WTC11 (cell line): ENCODE measurements around the gene CXCL14. TPM values are rescaled to one million over a fixed set of nuclear protein-coding genes. Genes with fewer than 3 reads are reported as not detected.

Source experiments
- ATAC-seq: fragments of 200-7000 bp; cut with Tn5 transposase; 2 replicates; pipeline ENCODE4 v1.10.0; 2021; ENCODE audit warnings: mild to moderate bottlenecking, moderate library complexity
- CTCF ChIA-PET: fragments of 300-600 bp; sonication (Branson Sonifier 250); formaldehyde crosslinking; loops from one replicate; lab custom pipeline; 2021; ENCODE audit warnings: antibody characterized with exemption; lab: Charles Lee
- POLR2A ChIA-PET: fragments of 350-600 bp; sonication (Branson Sonifier 250); formaldehyde crosslinking; loops from one replicate; lab custom pipeline; 2021; ENCODE audit warnings: antibody characterized with exemption; lab: Charles Lee
- DNase-seq: peaks from one replicate; pipeline ENCODE4 v3.0.0; 2021; ENCODE audit warnings: low spot score
- H3K27ac Mint-ChIP-seq: 2 replicates; pipeline ENCODE4 v1.8.0; 2021; ENCODE audit warnings: mixed read lengths
- H3K27me3 Mint-ChIP-seq: 2 replicates; pipeline ENCODE4 v1.8.0; 2021; ENCODE audit warnings: low read depth, mild to moderate bottlenecking, moderate library complexity, mixed read lengths
- H3K36me3 Mint-ChIP-seq: 2 replicates; pipeline ENCODE4 v1.8.0; 2021; ENCODE audit warnings: mixed read lengths
- H3K4me1 Mint-ChIP-seq: 2 replicates; pipeline ENCODE4 v1.8.0; 2022; ENCODE audit warnings: mixed read lengths
- H3K4me3 Mint-ChIP-seq: 2 replicates; pipeline ENCODE4 v1.8.0; 2021; ENCODE audit warnings: mild to moderate bottlenecking, moderate library complexity, mixed read lengths
- H3K9me3 Mint-ChIP-seq: 2 replicates; pipeline ENCODE4 v1.8.0; 2021; ENCODE audit warnings: mixed read lengths
- ATF1 ChIP-seq: sonication (generic); formaldehyde crosslinking; IDR thresholded peaks from 2 replicates; pipeline ENCODE4 v1.8.1; 2023; ENCODE audit warnings: mild to moderate bottlenecking, moderate library complexity, missing genetic modification reagents
- ELF4 ChIP-seq: sonication (generic); formaldehyde crosslinking; IDR thresholded peaks from 2 replicates; pipeline ENCODE4 v1.8.1; 2022; ENCODE audit warnings: low read depth, mild to moderate bottlenecking, moderate library complexity, missing genetic modification reagents
- EMX1 ChIP-seq: fragments of 250-450 bp; sonication (Bioruptor Pico); IDR thresholded peaks from 2 replicates; pipeline ENCODE4 v1.8.0; 2021; ENCODE audit warnings: mild to moderate bottlenecking
- ESRRA ChIP-seq: sonication (generic); formaldehyde crosslinking; IDR thresholded peaks from 2 replicates; pipeline ENCODE4 v1.8.1; 2022; ENCODE audit warnings: mild to moderate bottlenecking, missing genetic modification reagents, borderline replicate concordance
- FOXP4 ChIP-seq: sonication (generic); formaldehyde crosslinking; IDR thresholded peaks from 2 replicates; pipeline ENCODE4 v1.8.0; 2022; ENCODE audit warnings: mild to moderate bottlenecking, missing genetic modification reagents
- GABPB1 ChIP-seq: sonication (generic); formaldehyde crosslinking; IDR thresholded peaks from 2 replicates; pipeline ENCODE4 v1.8.1; 2023; ENCODE audit warnings: mild to moderate bottlenecking, missing genetic modification reagents
- GRHL2 ChIP-seq: fragments of 250-450 bp; sonication (Bioruptor Pico); IDR thresholded peaks from 2 replicates; pipeline ENCODE4 v1.8.0; 2022; ENCODE audit warnings: mild to moderate bottlenecking, moderate library complexity; ENCODE audit not compliant: insufficient replicate concordance, severe bottlenecking
- MLX ChIP-seq: sonication (generic); formaldehyde crosslinking; IDR thresholded peaks from 2 replicates; pipeline ENCODE4 v1.8.1; 2023; ENCODE audit warnings: mild to moderate bottlenecking, missing genetic modification reagents, moderate library complexity
- NR2C2 ChIP-seq: sonication (generic); formaldehyde crosslinking; IDR thresholded peaks from 2 replicates; pipeline ENCODE4 v1.8.0; 2022; ENCODE audit warnings: mild to moderate bottlenecking, missing genetic modification reagents
- NR3C1 ChIP-seq: sonication (generic); formaldehyde crosslinking; conservative IDR thresholded peaks from 2 replicates; pipeline ENCODE4 v1.8.1; 2023; ENCODE audit warnings: low read depth, mild to moderate bottlenecking, missing genetic modification reagents
- SOX15 ChIP-seq: fragments of 250-450 bp; sonication (Bioruptor Pico); IDR thresholded peaks from 2 replicates; pipeline ENCODE4 v1.9.0; 2021; ENCODE audit warnings: mild to moderate bottlenecking
- TCF7 ChIP-seq: sonication (generic); formaldehyde crosslinking; IDR thresholded peaks from 2 replicates; pipeline ENCODE4 v1.8.0; 2022; ENCODE audit warnings: mild to moderate bottlenecking, low read depth, missing genetic modification reagents, moderate library complexity
- TP53 ChIP-seq: sonication (generic); formaldehyde crosslinking; IDR thresholded peaks from 2 replicates; pipeline ENCODE4 v1.8.1; 2023; ENCODE audit warnings: mild to moderate bottlenecking, missing genetic modification reagents
- ZMAT4 ChIP-seq: fragments of 250-450 bp; sonication (Bioruptor Pico); IDR thresholded peaks from 2 replicates; pipeline ENCODE4 v1.9.0; 2021; ENCODE audit warnings: mild to moderate bottlenecking
- ZNF232 ChIP-seq: sonication (generic); formaldehyde crosslinking; IDR thresholded peaks from 2 replicates; pipeline ENCODE4 v1.8.0; 2022; ENCODE audit warnings: mild to moderate bottlenecking, missing genetic modification reagents
- ZNF317 ChIP-seq: sonication (generic); formaldehyde crosslinking; IDR thresholded peaks from 2 replicates; pipeline ENCODE4 v1.8.1; 2023; ENCODE audit warnings: low read depth, mild to moderate bottlenecking, moderate library complexity, missing genetic modification reagents, borderline replicate concordance
- ZNF512 ChIP-seq: sonication (generic); formaldehyde crosslinking; IDR thresholded peaks from 2 replicates; pipeline ENCODE4 v1.8.1; 2022; ENCODE audit warnings: missing genetic modification reagents, borderline replicate concordance
- total RNA-seq: library from RNA; stranded (reverse); gene quantifications from 3 replicates; pipeline ENCODE4 v1.2.3, GENCODE V29; 2021
- TF ChIP-seq, protein P1 (sequence below): sonication (generic); formaldehyde crosslinking; conservative IDR thresholded peaks from 2 replicates; pipeline ENCODE4 v1.8.1; 2023; ENCODE audit warnings: mild to moderate bottlenecking, low read depth, missing genetic modification reagents, moderate library complexity
- TF ChIP-seq, protein P2 (sequence below): fragments of 250-450 bp; sonication (Bioruptor Pico); IDR thresholded peaks from 2 replicates; pipeline ENCODE4 v2.1.2; 2022; ENCODE audit warnings: mild to moderate bottlenecking, moderate library complexity
- TF ChIP-seq, protein P3 (sequence below): sonication (generic); formaldehyde crosslinking; IDR thresholded peaks from 2 replicates; pipeline ENCODE4 v1.8.0; 2023; ENCODE audit warnings: missing genetic modification reagents, mild to moderate bottlenecking, borderline replicate concordance

The CXCL14 gene
- total RNA-seq, 1 experiment from 2014 or later = 0.87 TPM

- DNase-seq (no peak), ATAC-seq (no peak)
- Mint-ChIP-seq H3K4me1 (peaks cover 24% of the 10 kb centered on the region), H3K27ac (no peak overlapping the region), H3K9me3 (no peaks in the 10 kb centered on the region), H3K4me3 (peak overlapping the region; percentile 79; the same call in 1 of the 2 replicates), H3K36me3 (no peaks in the 10 kb centered on the region), H3K27me3 (peaks cover 74% of the 10 kb centered on the region)
- ChIA-PET POLR2A (no interaction called here), CTCF (interaction anchor here (0.9 to 6.8 kb wide), 7 partner anchors 10 to 253 kb away, joined by 3 to 119 read pairs (median 4); no protein-coding TSS in a partner anchor)
- TF ChIP-seq ZNF317 (CRISPR knock-in tag) (no peak), FOXP4 (CRISPR knock-in tag) (no peak), EMX1 (CRISPR knock-in tag) (no peak), ELF4 (CRISPR knock-in tag) (no peak), GABPB1 (CRISPR knock-in tag) (no peak), TCF7 (CRISPR knock-in tag) (no peak), ATF1 (CRISPR knock-in tag) (no peak), NR3C1 (no peak), ZNF512 (CRISPR knock-in tag) (no peak), ZNF232 (CRISPR knock-in tag) (no peak)
- TF ChIP-seq, protein P1, sequence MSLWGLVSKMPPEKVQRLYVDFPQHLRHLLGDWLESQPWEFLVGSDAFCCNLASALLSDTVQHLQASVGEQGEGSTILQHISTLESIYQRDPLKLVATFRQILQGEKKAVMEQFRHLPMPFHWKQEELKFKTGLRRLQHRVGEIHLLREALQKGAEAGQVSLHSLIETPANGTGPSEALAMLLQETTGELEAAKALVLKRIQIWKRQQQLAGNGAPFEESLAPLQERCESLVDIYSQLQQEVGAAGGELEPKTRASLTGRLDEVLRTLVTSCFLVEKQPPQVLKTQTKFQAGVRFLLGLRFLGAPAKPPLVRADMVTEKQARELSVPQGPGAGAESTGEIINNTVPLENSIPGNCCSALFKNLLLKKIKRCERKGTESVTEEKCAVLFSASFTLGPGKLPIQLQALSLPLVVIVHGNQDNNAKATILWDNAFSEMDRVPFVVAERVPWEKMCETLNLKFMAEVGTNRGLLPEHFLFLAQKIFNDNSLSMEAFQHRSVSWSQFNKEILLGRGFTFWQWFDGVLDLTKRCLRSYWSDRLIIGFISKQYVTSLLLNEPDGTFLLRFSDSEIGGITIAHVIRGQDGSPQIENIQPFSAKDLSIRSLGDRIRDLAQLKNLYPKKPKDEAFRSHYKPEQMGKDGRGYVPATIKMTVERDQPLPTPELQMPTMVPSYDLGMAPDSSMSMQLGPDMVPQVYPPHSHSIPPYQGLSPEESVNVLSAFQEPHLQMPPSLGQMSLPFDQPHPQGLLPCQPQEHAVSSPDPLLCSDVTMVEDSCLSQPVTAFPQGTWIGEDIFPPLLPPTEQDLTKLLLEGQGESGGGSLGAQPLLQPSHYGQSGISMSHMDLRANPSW (CRISPR knock-in tag) = no peak
- TF ChIP-seq, protein P2, sequence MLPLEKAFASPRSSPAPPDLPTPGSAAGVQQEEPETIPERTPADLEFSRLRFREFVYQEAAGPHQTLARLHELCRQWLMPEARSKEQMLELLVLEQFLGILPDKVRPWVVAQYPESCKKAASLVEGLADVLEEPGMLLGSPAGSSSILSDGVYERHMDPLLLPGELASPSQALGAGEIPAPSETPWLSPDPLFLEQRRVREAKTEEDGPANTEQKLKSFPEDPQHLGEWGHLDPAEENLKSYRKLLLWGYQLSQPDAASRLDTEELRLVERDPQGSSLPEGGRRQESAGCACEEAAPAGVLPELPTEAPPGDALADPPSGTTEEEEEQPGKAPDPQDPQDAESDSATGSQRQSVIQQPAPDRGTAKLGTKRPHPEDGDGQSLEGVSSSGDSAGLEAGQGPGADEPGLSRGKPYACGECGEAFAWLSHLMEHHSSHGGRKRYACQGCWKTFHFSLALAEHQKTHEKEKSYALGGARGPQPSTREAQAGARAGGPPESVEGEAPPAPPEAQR (CRISPR knock-in tag) = no peak
These were observed 1.4 kb downstream of the CXCL14 start for GRCh38 chr5:135577421-135577820.

DNA sequence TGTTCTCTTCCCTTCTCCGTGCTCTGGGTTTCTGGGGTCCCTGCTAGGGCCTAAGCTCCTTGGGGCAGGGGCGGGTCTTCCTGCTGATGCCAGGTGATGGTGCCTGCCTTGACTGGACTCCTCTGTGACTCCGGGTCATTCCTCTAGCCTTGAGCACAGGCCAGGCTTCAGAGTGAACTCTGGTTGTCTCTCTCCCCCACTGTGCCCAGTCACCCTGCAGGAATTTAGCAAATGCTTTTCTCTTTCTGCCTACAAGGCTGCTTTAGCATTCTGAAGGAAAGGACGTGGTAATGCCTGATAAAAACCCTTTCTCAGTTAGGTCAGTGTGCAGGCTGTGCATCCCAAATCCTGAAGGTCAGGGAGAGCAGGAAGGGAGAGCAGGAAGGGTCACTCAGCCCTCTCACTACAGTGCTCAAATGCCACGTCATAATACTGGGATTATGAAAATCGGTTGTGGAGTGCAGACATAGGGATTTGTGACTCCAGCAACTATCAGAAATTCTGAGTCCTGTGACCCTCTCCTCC is 2.7 kb downstream of the CXCL14 start:
- ChIA-PET CTCF (interaction anchor here (0.9 to 6.8 kb wide), 6 partner anchors 9 to 254 kb away, joined by 3 to 119 read pairs (median 3); no protein-coding TSS in a partner anchor), POLR2A (no interaction called here)
- Mint-ChIP-seq H3K27ac (no peak overlapping the region), H3K36me3 (no peaks in the 10 kb centered on the region), H3K9me3 (no peaks in the 10 kb centered on the region), H3K4me3 (no peak overlapping the region), H3K4me1 (peaks cover 29% of the 10 kb centered on the region), H3K27me3 (peaks cover 64% of the 10 kb centered on the region)
- ATAC-seq (no peak), DNase-seq (no peak)
- TF ChIP-seq, protein P3, sequence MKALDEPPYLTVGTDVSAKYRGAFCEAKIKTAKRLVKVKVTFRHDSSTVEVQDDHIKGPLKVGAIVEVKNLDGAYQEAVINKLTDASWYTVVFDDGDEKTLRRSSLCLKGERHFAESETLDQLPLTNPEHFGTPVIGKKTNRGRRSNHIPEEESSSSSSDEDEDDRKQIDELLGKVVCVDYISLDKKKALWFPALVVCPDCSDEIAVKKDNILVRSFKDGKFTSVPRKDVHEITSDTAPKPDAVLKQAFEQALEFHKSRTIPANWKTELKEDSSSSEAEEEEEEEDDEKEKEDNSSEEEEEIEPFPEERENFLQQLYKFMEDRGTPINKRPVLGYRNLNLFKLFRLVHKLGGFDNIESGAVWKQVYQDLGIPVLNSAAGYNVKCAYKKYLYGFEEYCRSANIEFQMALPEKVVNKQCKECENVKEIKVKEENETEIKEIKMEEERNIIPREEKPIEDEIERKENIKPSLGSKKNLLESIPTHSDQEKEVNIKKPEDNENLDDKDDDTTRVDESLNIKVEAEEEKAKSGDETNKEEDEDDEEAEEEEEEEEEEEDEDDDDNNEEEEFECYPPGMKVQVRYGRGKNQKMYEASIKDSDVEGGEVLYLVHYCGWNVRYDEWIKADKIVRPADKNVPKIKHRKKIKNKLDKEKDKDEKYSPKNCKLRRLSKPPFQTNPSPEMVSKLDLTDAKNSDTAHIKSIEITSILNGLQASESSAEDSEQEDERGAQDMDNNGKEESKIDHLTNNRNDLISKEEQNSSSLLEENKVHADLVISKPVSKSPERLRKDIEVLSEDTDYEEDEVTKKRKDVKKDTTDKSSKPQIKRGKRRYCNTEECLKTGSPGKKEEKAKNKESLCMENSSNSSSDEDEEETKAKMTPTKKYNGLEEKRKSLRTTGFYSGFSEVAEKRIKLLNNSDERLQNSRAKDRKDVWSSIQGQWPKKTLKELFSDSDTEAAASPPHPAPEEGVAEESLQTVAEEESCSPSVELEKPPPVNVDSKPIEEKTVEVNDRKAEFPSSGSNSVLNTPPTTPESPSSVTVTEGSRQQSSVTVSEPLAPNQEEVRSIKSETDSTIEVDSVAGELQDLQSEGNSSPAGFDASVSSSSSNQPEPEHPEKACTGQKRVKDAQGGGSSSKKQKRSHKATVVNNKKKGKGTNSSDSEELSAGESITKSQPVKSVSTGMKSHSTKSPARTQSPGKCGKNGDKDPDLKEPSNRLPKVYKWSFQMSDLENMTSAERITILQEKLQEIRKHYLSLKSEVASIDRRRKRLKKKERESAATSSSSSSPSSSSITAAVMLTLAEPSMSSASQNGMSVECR (CRISPR knock-in tag) = no peak
- TF ChIP-seq ZMAT4 (CRISPR knock-in tag) (no peak), MLX (CRISPR knock-in tag) (no peak), NR2C2 (no peak), GRHL2 (CRISPR knock-in tag) (no peak), TP53 (CRISPR knock-in tag) (no peak), ESRRA (CRISPR knock-in tag) (no peak), SOX15 (CRISPR knock-in tag) (no peak)
